Measurements from ENCODE around the gene DSC2. TPM values are rescaled to one million over a fixed set of nuclear protein-coding genes. Genes with fewer than 3 reads are reported as not detected.

DSC2 gene
- total RNA-seq, 1 donor from 2014 or later, result 34.1 TPM

Other genes with a start within 250 kb of the DSC2 start
- gene DSC3, start 59.7 kb downstream of the DSC2 start, total RNA-seq, result 0.10 TPM
- gene DSC1, start 60.4 kb upstream of the DSC2 start, total RNA-seq, result 6.0 TPM
- gene DSG1, start 215.7 kb upstream of the DSC2 start, total RNA-seq, result 0.77 TPM